ENCODE measurements around the gene YPEL4.
A peak's percentile ranks its signal among the peaks of the same experiment; 100 is the strongest.
"Not testable (repeated sequence)": the region's sequence is repeated elsewhere in the genome, so short reads cannot be mapped to it uniquely, and the experiment has no call there.

YPEL4 gene

DNA sequence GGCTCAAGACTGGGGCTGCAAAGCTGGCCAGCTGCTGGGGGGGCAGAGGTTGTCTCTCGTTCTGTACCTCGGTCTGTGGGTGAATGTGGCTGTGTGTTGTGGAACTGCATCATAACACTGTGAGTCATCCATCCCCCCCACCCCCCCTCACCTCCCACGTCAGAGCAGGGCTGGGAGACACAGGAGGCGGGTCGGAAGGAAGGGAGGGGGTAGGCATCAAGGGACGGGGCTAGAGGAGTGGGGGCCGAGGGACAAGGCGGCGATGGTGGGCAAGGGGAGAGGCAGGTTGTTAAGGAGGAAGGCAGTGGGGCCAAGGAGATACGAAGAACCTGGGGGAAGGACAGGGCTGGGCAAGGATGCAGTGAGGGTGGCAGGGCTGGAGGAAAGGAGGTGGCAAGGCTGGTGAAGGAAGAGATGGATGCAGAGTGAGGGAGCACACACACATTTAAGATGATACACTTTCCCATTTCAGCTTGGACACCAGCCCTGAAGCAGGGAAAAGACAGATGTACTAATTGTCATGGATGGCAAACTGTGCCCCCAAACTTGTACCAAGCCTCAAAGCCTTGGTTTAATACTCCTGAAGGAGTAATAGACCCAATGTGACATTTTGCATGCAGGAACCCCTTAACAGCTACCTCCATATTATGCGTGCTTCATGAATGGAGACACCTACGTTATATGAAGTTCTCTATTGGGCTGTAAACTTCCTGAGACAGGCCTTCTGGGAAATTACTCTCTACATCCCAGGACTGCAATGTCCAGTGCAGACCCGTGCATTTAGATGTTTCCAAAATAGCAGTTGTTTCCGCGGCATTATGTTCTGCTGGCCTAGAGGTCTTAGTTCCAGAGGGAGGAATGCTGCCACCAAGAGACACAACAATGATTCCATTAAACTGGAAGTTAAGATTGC, at the start of gene YPEL4:
Gene YPEL4 (minus strand): TSS at position 87 of the 913 bp plus-strand sequence. CDS start 2,805 bp downstream, outside the sequence.
- DNase-seq (ENCODE audit: low spot score): no peak

DNA sequence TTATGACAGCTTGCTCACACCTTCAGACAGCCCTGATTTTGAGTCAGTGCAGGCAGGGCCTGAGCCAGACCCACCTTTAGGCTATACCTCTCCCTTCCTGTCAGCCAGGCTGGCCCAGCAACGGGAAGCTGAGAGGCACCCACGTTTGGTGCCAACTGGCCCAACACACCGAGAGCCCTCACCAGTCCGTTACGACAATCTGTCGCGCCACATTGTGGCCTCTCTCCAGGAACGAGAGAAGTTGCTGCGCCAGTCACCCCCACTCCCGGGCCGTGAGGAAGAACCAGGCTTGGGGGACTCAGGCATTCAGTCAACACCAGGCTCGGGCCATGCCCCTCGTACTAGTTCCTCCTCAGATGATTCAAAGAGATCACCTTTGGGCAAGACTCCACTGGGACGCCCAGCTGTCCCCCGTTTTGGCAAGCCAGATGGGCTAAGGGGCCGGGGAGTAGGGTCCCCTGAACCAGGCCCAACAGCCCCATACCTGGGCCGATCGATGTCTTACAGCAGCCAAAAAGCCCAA, 49.2 kb upstream of the YPEL4 start:
- no peak for DNase-seq (ENCODE audit: low spot score)

GRCh38 chr11:57690474-57690873, 40.8 kb upstream of the YPEL4 start:
- DNase-seq (ENCODE audit: low spot score): not testable (repeated sequence)

DNA sequence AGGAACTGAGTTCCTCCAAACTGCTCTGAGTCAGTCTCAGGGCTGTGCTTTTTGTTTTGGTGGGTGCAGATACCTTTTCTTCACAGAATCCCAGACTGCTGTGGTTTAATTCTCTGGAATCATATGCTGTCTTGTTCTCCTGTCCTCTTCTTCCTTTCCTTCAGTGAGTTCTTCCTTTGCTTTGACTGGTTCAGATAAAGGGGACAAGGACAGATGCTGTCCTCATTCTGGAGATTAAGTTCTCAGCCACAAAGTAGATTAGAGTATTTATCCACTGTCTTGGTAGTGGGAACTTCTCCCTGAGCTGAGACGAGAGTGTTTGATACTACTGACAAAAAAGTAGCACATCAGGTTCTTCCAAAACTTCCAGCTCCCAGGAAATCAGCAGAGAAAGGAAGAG, 31.5 kb upstream of the YPEL4 start:
- no peak for DNase-seq (ENCODE audit: low spot score)

DNA sequence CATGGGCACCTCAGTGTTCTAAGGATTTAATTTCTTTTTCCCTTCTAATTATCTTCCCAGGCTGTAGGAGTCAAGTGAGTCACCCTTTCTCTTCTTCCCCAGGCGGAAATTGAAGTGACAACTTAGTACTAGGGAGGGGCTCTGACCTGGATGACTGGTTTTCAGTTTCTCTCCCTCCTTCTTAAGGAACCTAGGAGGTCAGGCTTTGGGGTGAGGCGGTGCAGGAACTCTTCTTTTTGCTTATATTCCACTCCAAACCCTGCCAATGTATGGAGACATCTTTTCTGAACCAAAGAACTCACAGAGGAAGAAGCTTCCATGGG, 30.8 kb upstream of the YPEL4 start:
- DNase-seq (ENCODE audit: low spot score): no peak

DNA sequence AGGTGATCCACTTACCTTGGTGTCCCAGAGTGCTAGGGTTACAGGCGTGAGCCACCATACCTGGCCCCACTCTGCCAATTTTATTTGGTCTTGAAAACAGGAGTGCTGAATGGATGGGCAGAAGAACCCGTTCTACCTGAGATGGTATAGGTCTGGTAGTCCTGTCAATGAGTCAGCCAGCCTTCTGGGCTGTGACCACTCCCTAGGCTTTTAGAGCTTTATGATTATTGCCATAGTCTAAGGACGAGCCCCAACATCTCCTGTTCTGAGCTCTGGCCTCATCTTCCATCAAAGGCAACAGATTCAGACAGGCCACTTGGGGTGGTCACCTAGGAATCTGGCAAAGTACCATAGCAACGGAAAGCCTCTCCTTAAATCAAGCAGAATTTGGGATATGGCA, 29.7 kb upstream of the YPEL4 start:
- no peak for DNase-seq (ENCODE audit: low spot score)

DNA sequence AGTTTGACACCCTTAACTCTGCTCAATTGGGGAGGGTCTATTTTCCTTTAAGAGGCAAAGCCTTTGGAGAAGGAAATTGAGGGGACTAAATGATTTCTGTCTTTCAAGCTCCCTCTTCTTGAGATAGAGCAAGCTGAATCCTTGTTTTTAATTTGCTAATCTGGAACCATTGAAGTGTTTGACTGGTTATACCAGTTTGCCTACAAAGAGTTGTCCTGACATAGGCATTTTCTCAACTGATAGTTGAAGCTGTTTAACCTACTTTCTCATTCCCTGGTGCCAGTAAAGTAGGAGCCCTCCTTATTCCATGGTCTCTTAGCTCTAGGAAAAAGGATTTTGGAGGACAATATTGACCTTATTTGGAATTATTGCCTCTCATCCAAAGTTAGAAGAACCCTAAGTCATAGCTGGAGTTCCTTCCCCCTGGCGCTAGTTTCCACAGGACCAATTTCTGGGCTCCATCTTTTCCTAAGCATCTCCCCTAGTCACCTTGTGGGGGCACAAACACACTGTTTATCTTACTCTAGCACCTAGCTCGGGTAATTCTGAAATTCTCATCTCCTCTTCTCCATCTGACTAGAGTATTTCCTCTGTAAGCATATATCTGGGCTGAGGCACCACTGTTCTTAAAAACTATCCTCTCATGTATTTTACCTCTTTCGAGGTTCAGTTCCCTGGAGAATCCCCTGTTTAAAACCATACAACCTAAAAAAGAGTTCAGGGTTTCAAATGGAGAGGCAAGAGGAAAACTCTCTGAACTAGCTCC, 25.6 kb upstream of the YPEL4 start:
- DNase-seq (ENCODE audit: low spot score): no peak

DNA sequence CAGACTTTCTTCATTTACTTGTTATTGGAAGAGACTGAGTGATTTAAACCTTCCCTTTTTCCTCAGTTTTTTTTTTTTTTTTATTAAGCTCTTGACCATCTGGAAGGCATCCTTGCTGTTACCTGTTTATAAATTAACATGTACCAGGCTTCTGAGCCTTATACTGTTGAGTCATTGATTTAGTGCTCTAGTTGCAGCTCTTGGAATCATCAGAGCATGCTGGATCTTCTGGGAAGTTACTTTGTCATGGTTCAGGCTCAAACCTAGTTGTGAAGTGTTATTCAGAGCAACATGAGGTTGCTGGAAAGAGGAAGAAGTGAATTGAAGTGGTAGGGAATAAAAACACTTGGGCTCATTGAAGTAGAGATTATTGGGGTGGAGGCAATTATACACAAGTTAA, 24.5 kb upstream of the YPEL4 start:
- DNase-seq (ENCODE audit: low spot score): no peak

GRCh38 chr11:57668434-57668782, 18.7 kb upstream of the YPEL4 start:
- no peak for DNase-seq (ENCODE audit: low spot score)

GRCh38 chr11:57667736-57668433, 18.2 kb upstream of the YPEL4 start, which contains the start of gene ZDHHC5:
TSS of gene ZDHHC5 (plus strand) at chr11:57668114. CDS start at chr11:57673091, 4,977 bp downstream.
- DNase-seq (ENCODE audit: low spot score): peak; percentile 100

DNA sequence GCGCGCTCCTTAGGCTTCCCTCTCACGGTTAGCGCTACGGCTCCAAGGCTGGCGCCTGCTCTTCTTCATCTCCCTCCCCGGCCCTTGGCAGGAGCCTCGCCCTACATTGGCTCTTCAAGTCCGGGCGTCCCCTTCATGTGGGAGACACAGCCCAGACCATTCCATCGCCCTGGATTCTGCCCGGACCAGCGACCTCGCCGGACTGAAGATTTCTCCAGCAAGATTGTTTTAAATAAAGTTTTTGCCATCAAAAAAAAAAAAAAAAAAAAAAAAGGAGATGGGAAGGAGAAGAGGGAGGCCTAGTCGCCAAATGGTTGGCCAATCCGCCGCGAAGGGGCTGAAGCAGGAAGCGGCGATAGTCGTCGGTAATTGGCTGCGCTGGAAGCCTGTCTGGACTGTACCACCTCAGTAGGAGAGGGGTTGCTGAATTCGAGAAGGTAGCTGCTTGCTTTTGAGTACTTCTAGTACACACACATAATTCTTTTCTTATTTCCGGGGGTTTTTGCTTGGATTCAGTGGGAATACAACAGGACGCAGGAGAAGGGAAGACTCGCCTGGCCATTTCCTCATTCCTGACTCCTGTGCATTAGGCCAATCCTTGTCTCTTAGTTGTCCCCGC, 17.5 kb upstream of the YPEL4 start:
- DNase-seq (ENCODE audit: low spot score): peak; percentile 99

- DNase-seq (ENCODE audit: low spot score): no peak
Measured at GRCh38 chr11:57663975-57664374, 14.3 kb upstream of the YPEL4 start.

DNA sequence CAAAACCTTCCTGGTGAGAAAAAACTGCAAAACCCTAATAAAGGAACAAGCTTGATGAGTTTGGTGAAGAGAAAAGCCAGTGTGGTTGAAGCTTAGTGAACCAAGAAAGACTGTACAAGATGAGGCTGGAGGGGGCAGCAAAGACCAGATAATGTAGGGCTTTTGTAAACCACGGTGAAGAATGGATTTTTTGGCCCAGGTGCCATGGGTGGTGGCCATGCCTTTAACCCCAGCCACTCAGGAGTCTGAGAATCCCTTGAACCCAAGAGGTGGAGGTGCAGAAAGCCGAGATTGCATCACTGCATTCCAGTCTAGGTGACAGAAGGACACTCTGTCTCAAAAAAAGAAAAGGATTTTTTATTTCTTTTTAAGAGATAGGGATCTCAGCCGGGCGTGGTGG, 13.2 kb upstream of the YPEL4 start:
- peak; percentile 72 for DNase-seq (ENCODE audit: low spot score)

DNA sequence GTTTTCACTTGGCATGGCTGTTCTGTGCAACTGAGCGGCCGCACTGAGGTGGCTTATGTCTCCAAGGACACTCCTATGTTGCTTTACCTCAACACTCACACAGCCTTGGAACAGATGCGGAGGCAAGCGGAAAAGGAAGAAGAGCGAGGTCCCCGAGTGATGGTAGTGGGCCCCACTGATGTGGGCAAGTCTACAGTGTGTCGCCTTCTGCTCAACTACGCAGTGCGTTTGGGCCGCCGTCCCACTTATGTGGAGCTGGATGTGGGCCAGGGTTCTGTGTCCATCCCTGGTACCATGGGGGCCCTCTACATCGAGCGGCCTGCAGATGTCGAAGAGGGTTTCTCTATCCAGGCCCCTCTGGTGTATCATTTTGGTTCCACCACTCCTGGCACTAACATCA, 10.0 kb upstream of the YPEL4 start:
- no peak for DNase-seq (ENCODE audit: low spot score)

DNA sequence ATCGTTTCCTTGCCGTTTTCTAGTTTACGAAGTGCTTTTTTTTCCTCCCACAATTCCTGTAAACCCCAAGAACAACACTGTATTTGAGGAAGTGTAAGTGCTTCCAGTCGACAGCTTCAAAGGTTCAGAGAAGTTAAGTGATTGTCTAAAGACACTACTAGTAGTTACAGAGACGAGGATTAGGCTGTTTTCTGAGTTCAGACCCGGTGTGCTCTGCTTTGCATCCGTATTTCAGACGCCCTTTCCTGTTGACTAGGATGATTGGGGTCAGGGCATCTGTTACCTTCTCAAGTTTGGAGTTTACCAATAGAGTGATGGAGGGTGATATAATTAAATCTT, 8.3 kb upstream of the YPEL4 start:
- no peak for DNase-seq (ENCODE audit: low spot score)

DNA sequence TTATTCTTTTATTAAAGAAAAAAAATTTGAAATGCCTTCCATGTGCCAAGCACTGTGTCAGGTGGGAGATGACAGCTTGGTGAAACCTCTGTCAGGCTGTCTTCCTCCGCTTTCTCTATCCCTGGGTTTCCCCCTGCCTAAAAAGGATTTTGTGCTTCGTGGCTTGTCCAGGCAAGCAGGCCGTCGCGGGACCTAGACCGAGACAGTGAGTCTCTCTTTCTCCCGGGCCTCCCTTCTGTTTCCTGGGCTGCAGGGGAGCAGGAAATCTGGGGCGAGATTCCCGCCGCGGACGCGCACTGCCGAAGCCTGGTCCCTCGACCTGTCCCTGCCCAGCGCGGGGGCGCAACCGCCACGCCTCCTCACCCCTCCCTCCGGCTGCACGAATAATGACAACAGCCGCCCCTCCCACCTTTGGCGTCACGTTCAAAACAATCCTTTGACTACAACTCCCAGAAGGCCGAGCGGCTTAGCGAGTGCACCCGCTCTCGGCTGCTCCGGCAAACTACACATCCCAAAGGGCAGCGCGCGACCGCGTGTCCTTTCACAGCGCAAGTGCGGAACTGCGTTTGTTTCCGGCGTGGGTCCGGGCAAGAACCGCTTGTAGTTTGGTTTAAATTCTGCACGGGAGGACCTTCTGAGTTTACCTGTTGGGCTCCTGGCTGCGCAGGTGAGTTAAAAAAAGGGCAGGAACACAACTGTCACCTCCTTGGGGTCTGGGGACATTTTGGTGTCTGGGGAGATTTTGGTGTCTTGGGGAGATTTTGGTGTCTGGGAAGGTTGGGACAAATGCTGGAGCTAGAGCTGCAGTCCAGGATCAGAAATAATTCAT, 7.7 kb upstream of the YPEL4 start, which contains the start of gene CLP1:
Gene CLP1 (plus strand): TSS at position 569 of the 829 bp plus-strand sequence. CDS start 1,715 bp downstream, outside the sequence.
- DNase-seq (ENCODE audit: low spot score): peak; percentile 100

- DNase-seq (ENCODE audit: low spot score): no peak
Measured at GRCh38 chr11:57656885-57657193, 7.1 kb upstream of the YPEL4 start.

DNA sequence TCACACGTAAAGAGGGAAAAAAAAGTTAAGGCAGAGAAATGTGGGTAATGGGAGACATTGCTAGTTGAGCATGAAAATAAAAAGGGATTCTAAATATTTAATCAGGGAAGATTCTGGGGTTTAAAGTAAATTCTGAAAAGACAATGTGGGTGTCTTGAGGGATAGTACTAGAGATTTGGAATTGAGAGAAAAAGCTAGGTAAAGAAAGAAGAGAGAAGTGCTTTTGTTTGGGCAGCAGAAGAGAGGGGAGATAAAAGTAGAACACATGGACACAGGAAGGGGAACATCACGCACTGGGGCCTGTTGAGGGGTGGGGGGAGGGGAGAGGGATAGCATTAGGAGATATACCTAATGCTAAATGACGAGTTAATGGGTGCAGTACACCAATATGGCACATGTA, 3.5 kb upstream of the YPEL4 start:
- DNase-seq (ENCODE audit: low spot score): no peak

- DNase-seq (ENCODE audit: low spot score): no peak
Measured at GRCh38 chr11:57652662-57653061, 3.0 kb upstream of the YPEL4 start.

DNA sequence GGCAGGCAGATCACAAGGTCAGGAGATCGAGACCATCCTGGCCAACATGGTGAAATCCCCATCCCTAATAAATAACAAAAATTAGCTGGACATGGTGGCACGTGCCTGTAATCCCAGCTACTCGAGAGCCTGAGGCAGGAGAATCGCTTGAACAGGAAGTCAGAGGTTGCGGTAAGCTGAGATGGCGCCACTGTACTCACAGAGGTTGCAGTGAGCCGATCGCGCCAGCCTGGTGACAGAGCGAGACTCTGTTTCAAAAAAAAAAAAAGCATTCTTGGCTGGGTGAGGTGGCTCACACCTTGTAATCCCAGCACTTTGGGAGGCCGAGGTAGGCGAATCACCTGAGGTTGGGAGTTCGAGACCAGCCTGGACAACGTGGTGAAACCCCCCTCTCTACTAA, 2.5 kb upstream of the YPEL4 start:
- not testable (repeated sequence) for DNase-seq (ENCODE audit: low spot score)

- no peak for DNase-seq (ENCODE audit: low spot score)
Measured at GRCh38 chr11:57651408-57651807, 1.7 kb upstream of the YPEL4 start.

All from HuH-7 (cell line).